Measurements from ENCODE around the gene LIPA.

- TF ChIP-seq POLR2A (IDR thresholded peaks at IDR 0.05), result no peak
- no peak for TF ChIP-seq CTCF (IDR thresholded peaks at IDR 0.05)
These were observed 36.9 kb downstream of the LIPA start for GRCh38 chr10:89214566-89215165.

Data from body of pancreas (tissue), 4 donors.